ENCODE results near the gene ACTN1.

Gene ACTN1

DNA sequence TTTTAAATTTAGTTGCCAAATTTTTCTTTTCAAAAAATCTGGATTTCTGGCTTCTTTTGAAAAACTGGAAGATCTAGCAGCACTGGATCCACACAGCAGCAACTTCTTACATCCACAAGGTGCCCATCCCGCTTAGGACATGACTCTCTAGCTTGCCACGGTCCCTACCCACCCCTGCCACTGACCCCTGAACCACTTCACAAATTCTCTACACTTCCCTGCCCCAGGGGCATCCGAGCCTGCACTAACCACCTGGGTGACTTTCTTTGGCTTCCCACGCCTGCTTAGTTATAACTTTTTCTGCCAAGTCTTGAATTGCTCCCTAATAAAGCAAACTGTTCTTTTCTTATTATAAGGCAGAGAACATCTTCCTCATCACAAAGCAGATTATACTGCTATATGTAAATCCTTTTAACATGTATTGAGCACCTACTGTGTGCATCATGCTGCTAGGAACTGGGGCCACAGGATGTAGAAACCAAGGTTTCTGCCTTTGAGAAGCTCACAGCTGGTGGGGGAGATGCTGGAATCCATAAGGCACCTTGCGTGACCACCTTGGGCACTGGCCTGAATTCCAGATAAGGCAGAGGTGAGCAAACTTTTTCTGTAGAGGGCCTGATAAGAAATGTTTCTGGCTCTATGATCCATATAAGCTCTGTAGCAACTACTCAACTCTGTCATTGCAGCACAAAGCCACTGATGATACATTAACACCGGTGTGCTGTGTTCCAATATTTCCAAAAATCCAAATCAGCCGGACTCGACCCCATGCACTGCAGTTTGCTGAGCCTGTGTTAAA lies 59.8 kb downstream of the ACTN1 start:
- no peak for DNase-seq (ENCODE audit: low read depth in 2 of 2, low spot score in 1 of 2)

DNA sequence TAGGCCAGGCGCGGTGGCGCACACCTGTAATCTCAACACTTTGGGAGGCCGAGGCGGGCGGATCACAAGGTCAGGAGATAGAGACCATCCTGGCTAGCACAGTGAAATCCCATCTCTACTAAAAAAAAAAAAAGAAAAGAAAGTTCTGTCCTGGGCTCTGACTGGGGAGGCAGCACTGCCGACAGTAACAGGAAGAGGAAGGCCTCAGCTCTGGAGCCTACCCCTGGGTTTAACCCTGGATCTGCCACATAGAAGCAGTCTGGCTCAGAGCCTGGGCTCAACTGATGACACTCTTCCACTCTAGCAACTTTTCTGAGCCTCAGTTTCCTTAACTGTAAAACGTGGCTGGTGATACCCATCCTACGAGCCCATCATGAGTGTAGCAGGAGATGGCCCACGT lies 60.5 kb downstream of the ACTN1 start:
- no peak for DNase-seq (ENCODE audit: low read depth in 2 of 2, low spot score in 1 of 2)

GRCh38 chr14:68916358-68916941 lies 62.7 kb downstream of the ACTN1 start:
- DNase-seq (ENCODE audit: low read depth in 2 of 2, low spot score in 1 of 2): no peak

- no peak for DNase-seq (ENCODE audit: low read depth in 2 of 2, low spot score in 1 of 2)
Observed at GRCh38 chr14:68913516-68913915, 65.6 kb downstream of the ACTN1 start.

GRCh38 chr14:68911594-68912227 lies 67.4 kb downstream of the ACTN1 start:
- DNase-seq (ENCODE audit: low read depth in 2 of 2, low spot score in 1 of 2): peak; percentile 46 to 60

GRCh38 chr14:68910540-68910939 lies 68.6 kb downstream of the ACTN1 start:
- DNase-seq (ENCODE audit: low read depth in 2 of 2, low spot score in 1 of 2): no peak

- no peak for DNase-seq (ENCODE audit: low read depth in 2 of 2, low spot score in 1 of 2)
Observed at GRCh38 chr14:68908803-68909202, 70.3 kb downstream of the ACTN1 start.

DNA sequence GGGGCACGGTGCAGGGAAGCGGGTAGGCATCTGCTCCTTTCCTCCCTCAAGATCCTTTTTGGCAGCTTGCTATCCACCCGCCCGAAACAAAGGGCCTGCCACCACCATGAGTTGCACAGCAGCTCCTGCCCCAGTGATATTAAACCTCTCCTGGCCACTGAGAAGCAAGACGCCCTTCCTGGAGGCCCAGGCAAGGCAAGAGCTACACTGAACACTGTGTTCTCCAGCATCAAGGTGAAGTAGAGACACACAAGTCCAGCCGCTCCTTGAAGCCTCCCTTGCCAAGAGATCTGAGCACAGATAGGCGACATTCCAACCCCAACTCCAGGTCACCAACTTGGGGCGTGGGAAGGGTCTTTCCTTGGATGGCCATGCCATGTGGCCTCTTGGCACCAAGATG lies 70.9 kb downstream of the ACTN1 start:
- no peak for DNase-seq (ENCODE audit: low read depth in 2 of 2, low spot score in 1 of 2)

DNA sequence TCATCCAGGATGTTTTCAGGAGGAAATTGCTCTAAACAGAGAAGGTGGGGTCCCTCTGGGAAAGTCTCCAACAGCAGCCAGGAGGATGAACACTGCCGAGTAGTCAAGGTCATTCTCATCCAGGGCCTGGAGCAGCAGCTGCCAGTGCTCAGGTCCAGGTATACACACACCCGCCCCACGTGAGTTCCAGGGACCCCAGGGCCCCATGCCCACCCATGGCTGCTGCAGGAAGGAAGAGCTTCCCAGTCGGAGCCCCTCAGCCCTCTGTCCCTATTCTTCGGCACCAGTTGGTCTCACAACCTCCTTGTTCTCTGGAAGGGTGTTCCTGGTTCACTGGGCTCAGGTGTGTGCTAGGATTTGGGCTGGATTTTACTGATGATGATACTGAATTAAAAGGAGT lies 72.7 kb downstream of the ACTN1 start:
- DNase-seq (ENCODE audit: low read depth in 2 of 2, low spot score in 1 of 2): no peak

DNA sequence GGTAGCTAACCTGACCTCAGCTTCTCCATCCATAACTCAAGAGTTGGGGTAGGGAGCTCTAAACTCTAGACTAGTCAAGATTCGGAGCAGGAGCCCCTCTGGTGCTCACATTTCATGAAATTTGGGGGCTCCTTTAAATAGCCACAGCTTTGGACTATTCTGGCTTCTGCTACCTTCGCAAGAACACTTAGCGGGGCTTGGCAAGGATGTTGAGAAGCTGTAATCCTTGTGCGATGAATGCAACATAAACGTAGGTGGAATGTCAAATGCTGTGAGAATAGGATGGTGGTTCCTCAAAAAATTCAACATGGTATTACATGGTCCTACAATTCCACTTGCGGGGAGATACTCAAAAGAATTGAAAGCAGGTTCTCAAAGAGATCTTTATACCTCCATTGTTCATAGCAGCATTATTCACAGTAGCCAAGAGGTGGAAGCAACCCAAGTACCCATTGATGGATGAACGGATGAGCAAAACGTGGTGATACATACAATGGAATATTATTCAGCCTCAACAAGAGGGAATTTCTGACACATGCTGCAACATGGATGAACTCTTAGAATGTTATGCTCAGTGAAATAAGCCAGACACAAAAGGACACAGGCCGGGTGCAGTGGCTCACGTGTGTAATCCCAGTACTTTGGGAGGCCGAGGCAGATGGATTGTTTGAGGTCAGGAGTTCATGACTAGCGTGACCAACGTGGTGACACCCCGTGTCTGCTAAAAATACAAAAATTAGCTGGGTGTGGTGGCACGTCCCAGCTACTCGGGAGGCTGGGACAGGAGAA lies 73.8 kb downstream of the ACTN1 start:
- DNase-seq (ENCODE audit: low read depth in 2 of 2, low spot score in 1 of 2): no peak

GRCh38 chr14:68902357-68902756 lies 76.7 kb downstream of the ACTN1 start:
- no peak for DNase-seq (ENCODE audit: low read depth in 2 of 2, low spot score in 1 of 2)

GRCh38 chr14:68899033-68899603 lies 80.0 kb downstream of the ACTN1 start:
- DNase-seq (ENCODE audit: low read depth in 2 of 2, low spot score in 1 of 2): no peak

DNA sequence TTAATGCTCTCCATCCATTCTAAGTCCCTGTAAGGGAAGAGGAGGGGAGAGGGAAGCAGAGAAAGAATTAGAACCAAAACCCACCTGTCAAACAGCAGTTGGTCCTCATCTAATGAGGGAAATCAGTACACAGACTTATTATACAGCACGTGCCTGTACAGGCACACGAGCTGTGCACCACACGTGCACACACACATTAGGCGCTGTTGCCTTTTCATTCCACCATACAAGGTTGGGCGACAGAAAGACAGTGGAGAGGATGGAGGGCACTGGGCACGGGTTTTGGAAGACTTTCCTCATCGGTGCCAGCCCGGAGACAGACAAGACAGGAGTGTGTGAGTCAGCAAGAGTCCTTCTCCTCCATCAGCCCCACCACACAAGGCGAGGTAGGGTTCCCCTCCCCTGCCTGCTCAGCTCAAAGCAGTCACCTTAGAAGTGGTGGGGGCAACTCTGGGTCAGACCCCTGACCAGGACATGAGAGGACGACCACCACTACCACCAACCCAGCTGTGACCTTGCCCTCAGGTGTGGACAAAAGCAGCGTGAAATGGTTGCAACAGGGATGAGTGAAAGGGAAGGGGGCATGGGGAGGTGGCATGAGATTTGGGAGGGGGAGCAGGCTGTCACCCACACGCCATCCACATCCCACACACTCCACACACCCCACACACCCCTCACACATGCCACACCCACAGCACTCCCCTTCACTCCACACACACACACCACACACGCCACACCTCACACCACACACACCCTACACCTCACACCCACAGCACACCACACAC lies 80.7 kb downstream of the ACTN1 start:
- DNase-seq (ENCODE audit: low read depth in 2 of 2, low spot score in 1 of 2): no peak

- no peak for DNase-seq (ENCODE audit: low read depth in 2 of 2, low spot score in 1 of 2)
Observed at GRCh38 chr14:68897559-68898155, 81.4 kb downstream of the ACTN1 start.

GRCh38 chr14:68896132-68896531 lies 83.0 kb downstream of the ACTN1 start:
- no peak for DNase-seq (ENCODE audit: low read depth in 2 of 2, low spot score in 1 of 2)

GRCh38 chr14:68894802-68895703 lies 84.0 kb downstream of the ACTN1 start:
- no peak for DNase-seq (ENCODE audit: low read depth in 2 of 2, low spot score in 1 of 2)

DNA sequence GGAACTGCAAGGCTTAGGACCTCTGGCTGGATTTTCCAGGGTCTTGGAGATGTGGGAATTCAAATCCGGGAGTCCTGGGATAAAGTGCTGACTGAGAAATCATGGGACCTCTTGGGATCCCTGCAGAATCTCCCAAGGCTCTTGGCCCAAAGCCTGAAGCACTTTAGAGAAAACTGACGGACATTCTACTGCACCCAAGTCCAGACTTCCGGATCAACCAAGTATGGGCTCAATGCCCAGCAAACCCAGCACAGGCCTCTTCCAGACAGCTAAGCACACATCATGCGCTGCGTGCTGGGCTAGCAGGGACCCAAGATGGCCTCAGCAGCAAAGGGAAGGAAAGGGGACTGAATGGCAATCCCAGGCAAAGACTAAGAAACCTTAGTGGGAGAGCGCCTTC lies 85.0 kb downstream of the ACTN1 start:
- DNase-seq (ENCODE audit: low read depth in 2 of 2, low spot score in 1 of 2): no peak

DNA sequence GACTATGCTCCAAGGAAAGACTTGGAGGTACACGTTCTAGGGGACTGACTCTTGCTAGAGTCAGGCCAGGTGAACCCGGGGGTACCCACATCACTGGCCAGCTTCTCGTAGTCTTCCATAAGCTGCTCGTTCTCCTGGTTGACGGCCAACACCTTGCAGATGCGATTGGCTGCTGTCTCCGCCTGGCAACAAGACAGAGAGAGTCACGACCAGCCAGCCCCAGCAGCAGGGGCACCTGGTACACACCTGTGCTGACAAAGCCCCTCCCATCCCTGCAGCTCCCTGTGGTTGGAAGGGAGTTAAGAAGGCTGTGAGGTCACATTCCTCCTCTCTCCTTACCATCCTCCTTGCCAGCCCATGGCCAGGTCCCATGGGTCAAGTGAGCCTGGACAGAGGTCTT lies 85.5 kb downstream of the ACTN1 start:
- no peak for DNase-seq (ENCODE audit: low read depth in 2 of 2, low spot score in 1 of 2)

DNA sequence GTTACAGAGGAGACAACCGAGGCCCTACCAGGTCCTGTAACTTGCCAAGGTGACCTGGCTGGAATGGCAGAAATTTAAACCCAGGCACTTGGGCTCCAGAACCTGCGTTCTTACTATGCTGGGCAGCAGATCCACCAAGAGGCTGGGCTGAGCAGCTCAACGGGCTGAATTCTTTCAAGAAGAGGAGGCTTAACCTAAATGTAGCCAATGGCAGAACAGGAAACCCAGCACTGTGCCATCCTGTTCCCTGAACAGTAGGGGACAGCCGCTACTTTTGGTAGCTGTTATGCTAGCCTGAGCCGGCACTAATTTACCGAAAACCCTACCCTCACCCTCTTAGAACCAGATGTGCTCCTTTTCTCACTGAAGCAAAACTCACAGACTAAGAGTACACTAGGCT lies 86.1 kb downstream of the ACTN1 start:
- DNase-seq (ENCODE audit: low read depth in 2 of 2, low spot score in 1 of 2): no peak
